HG03060 (cell line): ENCODE results near the gene NELL1.

ENCODE experiments used
- ATAC-seq: cut with Tn5 transposase; IDR thresholded peaks from one replicate; pipeline ENCODE4 v1.9.1; 2021; ENCODE audit warnings: low read depth, moderate number of reproducible peaks; ENCODE audit not compliant: unreplicated experiment

The NELL1 gene

GRCh38 chr11:21603886-21604285 is 934.5 kb downstream of the NELL1 start:
- ATAC-seq: no peak

DNA sequence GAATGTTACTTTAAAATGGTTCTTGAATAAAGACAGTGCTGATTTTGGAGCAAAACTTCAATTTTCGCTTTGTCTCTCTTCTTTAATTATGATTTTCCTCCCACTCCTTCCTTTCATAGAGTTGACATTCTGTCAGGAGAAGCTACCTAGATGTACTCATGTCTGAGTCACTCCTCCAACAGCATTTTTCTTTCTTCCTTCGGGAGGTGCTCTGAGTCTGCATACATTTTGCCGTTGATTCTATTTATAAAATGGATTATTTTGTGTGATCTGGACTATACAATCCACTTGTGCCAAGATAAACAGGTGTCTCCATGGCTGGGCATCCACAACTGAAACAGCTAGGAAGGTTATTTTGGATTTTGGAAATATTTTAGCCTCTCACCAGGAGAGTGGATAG is 935.2 kb downstream of the NELL1 start:
- ATAC-seq: no peak

DNA sequence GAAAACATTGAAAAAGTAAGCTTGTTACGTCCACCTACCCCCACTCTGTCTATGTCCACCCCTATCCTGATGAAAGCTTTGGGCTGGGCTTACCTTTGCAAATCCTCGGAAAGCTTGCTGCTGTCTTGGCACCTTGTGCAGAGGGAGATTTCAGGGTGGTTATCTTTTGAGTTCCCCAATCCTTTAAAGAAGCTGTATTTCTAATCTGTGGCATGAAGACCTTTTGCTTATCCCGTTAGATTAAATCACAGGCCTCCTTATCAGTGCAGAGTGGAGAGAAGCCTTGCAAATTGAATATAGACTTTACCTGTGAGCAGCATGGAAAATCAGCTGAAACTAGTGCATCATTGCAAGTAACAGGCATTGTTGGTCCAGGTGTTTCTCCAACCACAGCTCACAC is 942.9 kb downstream of the NELL1 start:
- no peak for ATAC-seq

DNA sequence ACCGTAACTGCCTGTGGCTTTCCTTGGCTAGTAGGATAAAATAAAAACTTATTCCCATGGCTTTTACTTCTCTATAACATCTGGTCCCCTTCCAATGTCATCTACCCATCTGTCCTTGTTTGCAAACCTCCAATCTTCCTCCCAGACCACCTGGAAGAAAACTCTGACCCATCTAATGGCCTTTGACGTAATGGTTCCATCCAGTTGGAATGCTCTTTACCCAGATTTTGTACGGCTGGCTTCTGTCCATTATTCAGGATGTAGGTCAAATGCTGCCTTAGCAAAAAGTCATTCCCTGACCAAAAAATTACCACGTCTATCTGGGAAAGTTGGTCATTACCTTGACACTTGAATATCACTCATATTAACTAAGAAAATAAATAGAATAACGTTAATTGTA is 945.6 kb downstream of the NELL1 start:
- no peak for ATAC-seq

GRCh38 chr11:21615955-21616371 is 946.6 kb downstream of the NELL1 start:
- ATAC-seq: no peak

DNA sequence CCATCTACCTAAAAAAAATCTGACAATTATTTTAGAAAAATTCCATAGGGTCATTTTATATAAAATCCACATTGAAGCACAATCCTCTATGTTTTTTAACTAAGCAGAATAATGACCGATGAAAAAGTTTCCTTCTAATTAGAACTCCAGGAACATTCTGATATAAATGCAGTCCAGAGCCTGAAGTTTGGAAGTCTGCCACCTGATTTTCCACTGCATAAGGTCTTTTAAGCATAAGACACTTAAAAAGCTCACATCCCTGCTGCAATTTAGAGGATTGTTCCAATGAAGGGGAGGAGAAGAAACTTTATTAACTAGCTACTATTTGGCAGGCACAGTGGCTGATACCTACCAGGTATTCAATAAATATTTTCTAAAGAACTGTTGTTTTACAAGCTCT is 953.2 kb downstream of the NELL1 start:
- no peak for ATAC-seq

DNA sequence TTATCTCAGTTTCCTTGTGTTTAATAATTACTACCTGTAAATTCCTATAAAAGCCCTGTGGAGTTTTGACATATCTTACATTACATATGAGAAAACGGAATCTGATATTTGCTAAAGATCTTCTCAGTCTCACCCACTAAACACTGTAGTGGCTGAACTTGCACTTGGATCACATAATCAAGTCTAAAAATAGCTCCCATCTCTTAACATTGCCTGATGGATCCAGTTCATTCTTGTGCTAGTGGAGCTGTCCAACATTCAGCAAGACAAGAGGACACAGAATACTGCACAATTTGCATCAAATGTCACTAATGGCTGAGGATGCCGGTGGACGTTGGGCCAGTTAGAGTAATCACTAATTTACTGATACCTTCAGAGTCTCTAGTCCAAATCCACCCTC is 953.6 kb downstream of the NELL1 start:
- no peak for ATAC-seq
